Skeletal muscle tissue (tissue), 4 donors: Measurements from ENCODE around the gene EMCN. TPM values are rescaled to one million over a fixed set of nuclear protein-coding genes. Genes with fewer than 3 reads are reported as not detected.

ENCODE experiments used
- H3K27ac ChIP-seq: one replicate; pipeline ENCODE4 v1.7.0; 2013; ENCODE audit warnings: mild to moderate bottlenecking, low read depth, low read length, inconsistent platforms
- H3K27me3 ChIP-seq, 3 donors: one replicate each; pipeline ENCODE4 v1.7.0; 2013; ENCODE audit warnings: low read length in 3 of 3; ENCODE audit not compliant: control insufficient read depth in 3 of 3, insufficient read depth in 3 of 3
- H3K36me3 ChIP-seq, 3 donors: one replicate each; pipeline ENCODE4 v1.7.0; 2013; ENCODE audit warnings: low read length in 3 of 3; ENCODE audit not compliant: control insufficient read depth in 3 of 3, insufficient read depth in 3 of 3
- H3K4me1 ChIP-seq, 3 donors: one replicate each; pipeline ENCODE4 v1.7.0; 2013; ENCODE audit warnings: low read length in 3 of 3, mild to moderate bottlenecking in 3 of 3; ENCODE audit not compliant: control insufficient read depth in 3 of 3, insufficient read depth in 3 of 3
- H3K4me3 ChIP-seq, 3 donors: one replicate each; pipeline ENCODE4 v1.7.0; 2013; ENCODE audit warnings: low read length in 3 of 3
- H3K9ac ChIP-seq, 3 donors: one replicate each; pipeline ENCODE4 v1.7.0; 2013; ENCODE audit warnings: low read length in 3 of 3, mild to moderate bottlenecking in 3 of 3, moderate library complexity in 2 of 3, low read depth in 1 of 3
- H3K9me3 ChIP-seq, 3 donors: one replicate each; pipeline ENCODE4 v1.7.0; 2013; ENCODE audit warnings: low read length in 3 of 3; ENCODE audit not compliant: control insufficient read depth in 3 of 3
- total RNA-seq: library from RNA; depleted of rRNA; stranded (reverse); fragments of >200 nt; gene quantifications from one replicate; pipeline ENCODE4 v1.2.3, GENCODE V29; 2014
- donor health status: Osteomylitis.

EMCN gene
- total RNA-seq, 1 donor from 2014 or later = 10.4 TPM

DNA sequence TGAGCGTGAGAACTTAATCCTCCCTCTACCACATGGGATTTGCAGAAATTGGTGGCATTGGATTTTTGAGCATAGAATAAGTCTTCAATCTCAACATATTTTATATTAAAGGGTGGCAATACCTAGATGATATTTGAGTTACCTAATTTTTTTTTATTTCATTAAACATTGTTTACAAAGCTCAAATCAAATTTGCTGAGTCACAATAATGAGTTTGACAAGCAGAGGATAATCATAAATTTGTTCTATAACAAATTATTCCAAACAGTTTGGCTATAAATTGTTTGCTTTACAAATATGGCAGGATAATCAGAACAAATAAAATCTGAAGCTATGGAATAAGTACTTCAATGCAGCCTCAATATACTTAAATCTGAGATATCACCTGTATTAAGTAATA lies 22.7 kb downstream of the EMCN start:
- Histone ChIP-seq H3K9me3 (no peaks in the 10 kb centered on the region), H3K4me3 (no peak overlapping the region), H3K27me3 (no peaks in the 10 kb centered on the region), H3K4me1 (no peaks in the 10 kb centered on the region), H3K9ac (no peak overlapping the region), H3K36me3 (no peaks in the 10 kb centered on the region), H3K27ac (no peak overlapping the region)

DNA sequence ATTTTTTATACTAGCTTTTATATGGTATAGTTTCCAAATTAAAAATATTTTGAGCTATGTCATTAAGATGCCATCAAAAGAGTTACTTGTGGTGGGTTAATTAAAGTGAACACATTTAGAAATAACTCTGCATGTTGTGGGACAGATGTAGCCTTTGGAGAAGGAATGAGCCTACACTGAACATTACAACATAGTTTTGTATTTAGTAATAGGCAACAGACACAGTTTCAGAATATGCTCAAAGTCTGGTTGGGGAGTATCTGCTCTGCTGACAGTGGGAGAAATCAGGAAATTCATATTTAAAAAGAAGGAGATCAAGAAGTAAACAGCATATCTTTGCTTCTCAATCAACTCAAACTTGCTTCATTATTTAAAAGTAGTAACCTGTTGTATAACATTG lies 23.7 kb downstream of the EMCN start:
- Histone ChIP-seq H3K9me3 (no peaks in the 10 kb centered on the region), H3K9ac (no peak overlapping the region), H3K4me3 (no peak overlapping the region)

DNA sequence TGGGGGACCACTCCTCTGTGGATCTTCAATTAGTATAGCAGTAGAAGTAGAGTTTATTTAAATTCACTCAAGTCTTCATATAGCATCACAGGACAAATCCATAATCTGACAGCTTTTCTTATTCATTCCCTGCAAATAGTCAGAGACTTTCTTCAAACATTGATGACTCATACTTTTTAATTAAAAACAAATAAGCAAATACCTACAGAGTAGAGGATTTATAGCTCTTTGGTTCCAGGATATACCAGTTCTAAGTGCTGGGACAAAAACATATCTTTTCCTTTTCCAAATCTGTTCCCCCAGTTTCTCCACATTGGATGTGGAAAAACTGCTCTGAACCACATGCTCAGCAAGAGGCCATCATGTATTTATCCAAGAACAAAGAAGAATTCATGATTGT lies 24.1 kb downstream of the EMCN start:
- H3K4me1 ChIP-seq = no peaks in the 10 kb centered on the region
- H3K36me3 ChIP-seq = no peaks in the 10 kb centered on the region
- no peaks in the 10 kb centered on the region for H3K9me3 ChIP-seq
- no peak overlapping the region for H3K9ac ChIP-seq
- no peak overlapping the region for H3K4me3 ChIP-seq
- no peaks in the 10 kb centered on the region for H3K27me3 ChIP-seq
- no peak overlapping the region for H3K27ac ChIP-seq

More for the DNA sequence above, 23.7 kb downstream of the EMCN start:
- Histone ChIP-seq H3K36me3 (no peaks in the 10 kb centered on the region), H3K27me3 (no peaks in the 10 kb centered on the region), H3K4me1 (no peaks in the 10 kb centered on the region), H3K27ac (no peak overlapping the region)

DNA sequence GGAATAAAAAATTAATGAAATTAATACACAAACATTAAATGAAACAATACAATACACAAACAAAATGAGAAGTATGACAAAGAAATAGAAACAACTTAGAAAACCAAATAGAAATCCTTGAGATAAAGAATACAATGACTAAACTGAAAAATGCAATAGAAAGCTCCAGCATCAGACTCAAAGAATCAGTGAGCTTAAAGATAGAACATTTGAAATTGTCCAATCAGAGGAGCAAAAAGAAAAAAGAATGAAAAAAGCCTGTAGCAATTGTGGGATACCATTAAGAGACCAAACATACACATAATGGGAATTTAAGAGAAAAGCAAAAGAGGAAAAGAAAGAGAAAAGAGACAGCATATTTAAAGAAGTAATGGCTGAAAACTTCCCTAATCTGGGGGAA lies 25.7 kb downstream of the EMCN start:
- Histone ChIP-seq H3K9me3 (no peaks in the 10 kb centered on the region), H3K36me3 (no peaks in the 10 kb centered on the region), H3K27me3 (no peaks in the 10 kb centered on the region), H3K9ac (no peak overlapping the region), H3K27ac (no peak overlapping the region), H3K4me3 (no peak overlapping the region), H3K4me1 (no peaks in the 10 kb centered on the region)

DNA sequence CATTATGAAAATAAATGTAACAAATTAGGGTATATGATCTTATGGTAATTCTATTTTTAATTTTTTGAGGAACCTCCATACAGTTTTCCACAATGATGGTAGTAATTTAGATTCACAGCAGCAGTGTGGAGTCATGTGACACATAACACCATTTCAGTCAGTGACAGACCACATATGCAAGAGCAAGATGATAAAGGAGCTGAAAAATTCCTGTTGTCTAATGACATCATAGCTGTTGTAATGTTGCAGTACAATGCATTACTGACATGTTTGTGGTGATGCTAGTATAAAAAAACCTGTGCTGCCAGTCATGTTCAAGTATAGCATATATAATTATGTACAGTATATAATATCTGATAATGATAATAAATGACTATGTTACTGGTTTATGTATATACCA lies 28.5 kb downstream of the EMCN start:
- H3K4me3 ChIP-seq = no peak overlapping the region
- H3K36me3 ChIP-seq = no peaks in the 10 kb centered on the region
- H3K4me1 ChIP-seq = no peaks in the 10 kb centered on the region
- H3K9me3 ChIP-seq = no peaks in the 10 kb centered on the region
- H3K27ac ChIP-seq = no peak overlapping the region
- no peaks in the 10 kb centered on the region for H3K27me3 ChIP-seq
- no peak overlapping the region for H3K9ac ChIP-seq

DNA sequence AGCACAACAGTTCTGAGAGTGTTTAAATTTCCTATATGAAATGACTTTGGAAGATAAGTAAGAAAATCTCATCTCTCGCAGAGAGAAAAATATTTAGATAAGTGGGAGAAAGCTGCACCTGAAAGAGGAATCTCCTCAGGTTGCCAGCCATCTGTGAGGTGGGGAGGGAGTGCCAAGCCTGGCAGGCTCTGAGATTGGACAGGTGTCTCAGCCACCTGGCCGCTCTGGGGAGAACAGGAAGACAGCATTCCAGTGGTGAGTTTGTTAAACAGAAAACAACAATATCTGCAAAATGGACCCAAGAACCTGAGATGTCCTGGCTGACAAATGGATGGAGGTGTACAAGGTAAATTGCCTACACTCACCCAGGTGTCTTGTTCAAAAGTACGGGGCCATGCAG lies 31.3 kb downstream of the EMCN start:
- Histone ChIP-seq H3K9me3 (no peaks in the 10 kb centered on the region), H3K27ac (no peak overlapping the region), H3K36me3 (no peaks in the 10 kb centered on the region), H3K9ac (no peak overlapping the region), H3K27me3 (no peaks in the 10 kb centered on the region), H3K4me1 (no peaks in the 10 kb centered on the region), H3K4me3 (no peak overlapping the region)

DNA sequence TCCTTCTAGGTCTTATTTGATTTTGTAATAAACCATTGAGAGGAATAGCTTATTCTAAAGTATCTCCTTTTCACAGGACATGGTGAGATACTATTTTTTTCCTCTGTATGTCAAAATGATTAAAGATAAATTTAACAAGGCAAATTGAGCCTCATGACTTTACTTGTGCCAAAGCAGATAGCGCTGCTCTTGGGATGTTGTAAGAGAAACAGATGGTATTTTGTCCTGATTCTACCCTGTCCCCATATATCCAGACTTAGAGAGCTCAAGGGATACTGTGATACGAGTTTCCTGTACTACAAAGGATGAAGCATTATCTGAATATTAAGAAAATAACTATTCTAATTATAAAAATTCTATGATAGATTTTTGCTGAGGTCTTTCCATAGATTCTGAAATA lies 34.0 kb downstream of the EMCN start:
- Histone ChIP-seq H3K9ac (no peak overlapping the region), H3K27ac (no peak overlapping the region), H3K4me1 (no peaks in the 10 kb centered on the region), H3K4me3 (no peak overlapping the region), H3K9me3 (no peaks in the 10 kb centered on the region), H3K27me3 (no peaks in the 10 kb centered on the region), H3K36me3 (no peaks in the 10 kb centered on the region)

DNA sequence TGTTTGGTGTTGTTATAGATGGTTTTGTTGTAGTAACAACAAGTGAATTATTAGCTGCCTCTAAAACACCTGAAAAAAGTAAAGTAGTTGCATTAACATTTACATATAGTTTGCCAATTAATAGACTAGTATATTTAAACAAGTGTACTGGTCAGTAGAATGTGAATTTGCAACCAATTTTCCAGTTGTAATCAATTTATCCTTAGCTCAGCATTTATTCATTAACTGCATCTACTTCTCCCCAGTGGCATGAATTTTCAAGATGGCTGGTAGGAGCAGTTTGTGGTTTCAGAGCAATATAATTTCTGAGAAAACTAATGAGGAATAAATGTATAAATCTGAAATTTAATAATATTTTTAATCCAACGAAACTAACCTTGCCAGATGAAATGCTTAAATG lies 37.9 kb downstream of the EMCN start:
- no peaks in the 10 kb centered on the region for H3K36me3 ChIP-seq
- no peaks in the 10 kb centered on the region for H3K4me1 ChIP-seq
- H3K27ac ChIP-seq = no peak overlapping the region
- no peak overlapping the region for H3K4me3 ChIP-seq
- H3K9me3 ChIP-seq = no peaks in the 10 kb centered on the region
- H3K9ac ChIP-seq = no peak overlapping the region
- H3K27me3 ChIP-seq = no peaks in the 10 kb centered on the region

DNA sequence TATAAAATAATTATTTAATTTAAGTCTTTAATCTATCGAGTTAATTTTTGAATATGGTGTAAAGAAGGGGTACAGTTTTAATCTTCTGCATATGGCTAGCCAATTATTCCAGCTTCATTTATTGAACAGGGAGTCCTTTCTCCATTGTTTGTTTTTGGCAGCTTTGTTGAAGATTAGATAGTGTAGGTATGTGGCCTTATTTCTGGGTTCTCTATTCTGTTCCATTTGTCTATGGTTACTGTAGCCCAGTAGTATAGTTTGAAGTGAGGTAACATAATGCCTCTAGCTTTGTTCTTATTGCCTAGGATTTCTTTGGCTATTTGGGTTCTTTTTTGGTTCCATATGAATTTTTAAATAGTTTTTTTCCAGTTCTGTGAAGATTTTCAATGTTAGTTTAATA lies 48.3 kb downstream of the EMCN start:
- H3K36me3 ChIP-seq = no peaks in the 10 kb centered on the region

DNA sequence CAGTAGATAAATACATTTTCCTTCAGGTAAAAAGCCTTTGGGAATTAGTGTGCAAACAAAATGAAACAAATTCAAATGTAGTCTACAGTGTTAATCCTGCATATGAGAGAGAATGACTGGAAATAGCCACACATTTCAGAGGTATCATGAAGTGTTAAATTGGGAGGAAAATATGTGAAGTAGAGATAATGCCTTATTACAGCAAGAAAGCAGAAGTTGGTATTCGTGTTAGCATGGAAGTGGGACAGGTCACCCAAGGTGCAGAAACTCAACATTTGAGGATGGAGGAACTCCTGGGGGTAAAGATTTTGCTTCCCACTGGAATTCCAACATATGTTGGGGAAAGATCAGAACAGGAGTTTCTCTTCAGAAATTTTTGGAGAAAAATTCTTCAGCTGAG lies 51.3 kb downstream of the EMCN start:
- Histone ChIP-seq H3K27me3 (no peaks in the 10 kb centered on the region), H3K27ac (no peak overlapping the region), H3K36me3 (no peaks in the 10 kb centered on the region), H3K9me3 (peaks cover 0 to 7% (median 0%) of the 10 kb centered on the region in 3 donors), H3K9ac (no peak overlapping the region), H3K4me3 (no peak overlapping the region), H3K4me1 (no peaks in the 10 kb centered on the region)

More for the DNA sequence above, 48.3 kb downstream of the EMCN start:
- H3K9ac ChIP-seq = no peak overlapping the region
- no peak overlapping the region for H3K4me3 ChIP-seq
- no peak overlapping the region for H3K27ac ChIP-seq
- no peaks in the 10 kb centered on the region for H3K27me3 ChIP-seq
- no peaks in the 10 kb centered on the region for H3K4me1 ChIP-seq
- H3K9me3 ChIP-seq = peaks cover 0 to 7% (median 0%) of the 10 kb centered on the region in 3 donors
